Stimulated activated CD4-positive, alpha-beta T cell treated with anti-CD3 and anti-CD28 coated beads, Interleukin-15, amount 100 ng/mL, for 48 hours (primary cell): ENCODE measurements around the gene CDC42SE1.
"Not testable (repeated sequence)": the region's sequence is repeated elsewhere in the genome, so short reads cannot be mapped to it uniquely, and the experiment has no call there.

ENCODE experiments used
- DNase-seq, 2 donors: peaks; one replicate each; pipeline ENCODE4 v3.0.0-alpha.2; 2020; ENCODE audit warnings: low read depth in 2 of 2

CDC42SE1 gene, protein sequence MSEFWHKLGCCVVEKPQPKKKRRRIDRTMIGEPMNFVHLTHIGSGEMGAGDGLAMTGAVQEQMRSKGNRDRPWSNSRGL

GRCh38 chr1:151059109-151060006 is at the start of gene CDC42SE1:
Gene CDC42SE1, minus strand, starts transcription at chr1:151059622. Its CDS starts 3,892 bp downstream, at chr1:151055730.
- DNase-seq: peak; percentile 76 to 84

DNA sequence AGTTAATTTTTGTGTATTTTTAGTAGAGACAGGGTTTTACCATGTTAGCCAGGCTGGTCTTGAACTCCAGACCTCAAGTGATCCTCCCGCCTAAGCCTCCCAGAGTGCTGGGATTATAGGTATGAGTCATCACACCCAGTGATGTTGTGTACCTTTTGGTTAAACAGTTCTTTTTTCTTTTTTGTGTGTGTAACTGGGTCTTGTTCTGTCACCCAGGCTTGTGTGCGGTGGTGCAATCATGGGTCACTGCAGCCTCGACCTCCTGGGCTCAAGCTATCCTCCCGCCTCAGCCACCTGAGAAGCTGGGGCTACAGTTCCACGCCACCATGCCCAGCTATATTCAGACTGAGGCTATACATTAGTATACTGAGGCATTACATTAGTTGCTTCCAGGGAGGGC is 48.9 kb upstream of the CDC42SE1 start:
- DNase-seq: no peak

DNA sequence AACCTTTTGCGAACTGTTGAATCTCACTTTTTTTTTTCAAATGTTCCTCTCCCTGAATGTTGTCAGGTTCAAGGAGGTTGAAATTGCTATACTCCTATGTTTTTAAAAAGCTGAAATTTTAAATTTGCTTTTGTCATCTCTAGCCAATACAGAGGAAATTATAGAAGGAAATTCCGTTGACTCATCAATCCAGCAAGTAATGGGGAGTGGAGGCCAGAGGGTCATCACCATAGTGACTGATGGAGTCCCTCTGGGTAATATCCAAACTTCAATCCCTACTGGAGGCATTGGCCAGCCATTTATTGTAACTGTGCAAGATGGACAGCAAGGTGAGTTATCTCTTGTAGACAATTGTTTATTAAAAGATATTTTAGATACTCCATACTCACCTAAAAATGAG is 47.5 kb upstream of the CDC42SE1 start:
- no peak for DNase-seq

DNA sequence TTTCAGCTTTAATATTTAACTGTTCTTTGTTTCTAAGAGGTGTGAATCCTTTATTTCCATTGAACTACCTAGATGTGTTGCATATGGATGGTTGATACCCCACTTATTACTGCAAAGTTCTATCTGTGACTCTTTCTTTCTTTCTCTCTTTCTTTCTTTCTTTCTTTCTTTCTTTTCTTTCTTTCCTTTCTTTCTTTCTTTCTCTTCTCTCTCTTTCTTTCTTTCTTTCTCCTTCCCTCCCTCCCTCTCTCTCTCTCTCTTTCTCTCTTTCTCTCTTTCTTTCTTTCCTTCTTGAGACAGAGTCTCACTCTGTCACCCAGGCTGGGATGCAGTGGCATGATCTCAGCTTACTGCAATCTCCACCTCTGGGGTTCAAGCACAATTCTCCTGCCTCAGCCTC is 45.2 kb upstream of the CDC42SE1 start:
- DNase-seq: no peak

- DNase-seq: no peak
Observed at GRCh38 chr1:151098126-151098525, 38.7 kb upstream of the CDC42SE1 start.

GRCh38 chr1:151097426-151097825 is 38.0 kb upstream of the CDC42SE1 start:
- not testable (repeated sequence) for DNase-seq

GRCh38 chr1:151085953-151086559 is 26.6 kb upstream of the CDC42SE1 start:
- no peak for DNase-seq

DNA sequence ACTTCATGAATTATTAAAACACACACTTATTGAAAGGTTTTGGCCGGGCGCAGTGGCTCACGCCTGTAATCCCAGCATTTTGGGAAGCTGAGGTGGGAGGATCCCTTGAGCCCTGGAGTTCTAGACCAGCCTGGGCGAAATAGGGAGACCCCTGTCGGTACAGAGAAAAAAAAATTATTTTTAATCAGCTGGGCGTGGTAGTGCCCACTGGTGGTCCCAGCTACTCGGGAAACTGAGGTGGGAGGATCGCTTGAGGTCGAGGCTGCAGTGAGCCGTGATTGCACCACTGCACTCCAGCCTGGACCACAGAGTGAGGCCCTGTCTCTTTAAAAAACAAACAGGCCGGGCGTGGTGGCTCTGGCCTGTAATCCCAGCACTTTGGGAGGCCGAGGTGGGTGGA is 12.8 kb upstream of the CDC42SE1 start:
- DNase-seq: no peak

DNA sequence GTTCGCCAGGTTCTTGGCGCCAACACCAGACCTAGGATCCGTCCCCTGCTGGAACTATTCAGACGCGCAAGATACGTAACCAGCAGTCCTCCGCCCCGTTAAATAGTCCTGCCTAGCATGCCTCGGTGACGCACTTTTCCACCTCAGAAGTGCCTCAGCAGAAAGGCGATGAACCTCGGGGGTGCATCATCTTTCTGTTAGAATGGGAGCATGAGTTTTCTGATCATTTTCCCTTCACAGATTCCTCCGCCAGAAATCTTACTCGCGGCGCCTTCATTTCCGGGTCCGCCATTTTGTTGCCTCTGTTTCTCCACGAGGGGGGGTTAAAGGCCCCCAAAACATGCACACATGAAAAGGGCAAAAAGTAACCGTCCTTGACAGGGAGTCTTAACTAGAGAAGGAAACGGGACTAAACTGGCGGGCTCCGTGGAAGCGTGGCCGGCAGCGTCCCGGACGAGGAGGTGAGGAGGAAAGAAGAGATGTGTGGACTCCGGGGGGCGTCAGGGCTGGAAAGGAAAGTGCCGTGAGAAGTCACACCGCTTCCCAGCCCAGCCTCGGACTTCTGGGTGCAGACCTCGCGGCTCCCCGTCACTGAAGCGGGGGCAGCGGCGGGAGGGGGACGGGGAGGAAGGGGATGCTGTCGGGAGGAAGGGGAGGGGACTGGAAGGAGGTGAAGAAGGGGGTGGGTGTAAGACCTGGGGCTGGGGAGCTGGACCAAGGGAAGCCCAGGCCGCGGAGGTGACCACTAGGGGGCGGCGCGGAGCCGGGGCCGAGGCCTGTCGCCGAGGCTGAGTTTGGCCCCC is 11.3 kb upstream of the CDC42SE1 start, which contains the start of gene GABPB2:
Gene GABPB2 (plus strand): TSS at position 288 of the 803 bp plus-strand sequence. CDS start 17,429 bp downstream, outside the sequence.
- peak; percentile 82 to 87 for DNase-seq

GRCh38 chr1:151069103-151069486 is 9.7 kb upstream of the CDC42SE1 start:
- no peak for DNase-seq

DNA sequence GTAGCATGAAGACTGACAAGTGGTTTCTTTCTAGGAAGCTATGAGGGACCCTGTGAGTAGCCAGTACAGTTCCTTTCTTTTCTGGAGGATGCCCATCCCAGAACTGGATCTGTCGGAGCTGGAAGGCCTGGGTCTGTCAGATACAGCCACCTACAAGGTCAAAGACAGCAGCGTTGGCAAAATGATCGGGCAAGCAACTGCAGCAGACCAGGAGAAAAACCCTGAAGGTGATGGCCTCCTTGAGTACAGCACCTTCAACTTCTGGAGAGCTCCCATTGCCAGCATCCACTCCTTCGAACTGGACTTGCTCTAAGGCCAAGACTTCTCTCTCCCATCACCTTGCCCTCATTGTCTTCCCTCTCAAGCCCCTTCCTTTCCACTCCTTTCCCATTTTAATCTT is 7.8 kb upstream of the CDC42SE1 start:
- no peak for DNase-seq

- no peak for DNase-seq
Observed at GRCh38 chr1:151065089-151065645, 5.7 kb upstream of the CDC42SE1 start.

DNA sequence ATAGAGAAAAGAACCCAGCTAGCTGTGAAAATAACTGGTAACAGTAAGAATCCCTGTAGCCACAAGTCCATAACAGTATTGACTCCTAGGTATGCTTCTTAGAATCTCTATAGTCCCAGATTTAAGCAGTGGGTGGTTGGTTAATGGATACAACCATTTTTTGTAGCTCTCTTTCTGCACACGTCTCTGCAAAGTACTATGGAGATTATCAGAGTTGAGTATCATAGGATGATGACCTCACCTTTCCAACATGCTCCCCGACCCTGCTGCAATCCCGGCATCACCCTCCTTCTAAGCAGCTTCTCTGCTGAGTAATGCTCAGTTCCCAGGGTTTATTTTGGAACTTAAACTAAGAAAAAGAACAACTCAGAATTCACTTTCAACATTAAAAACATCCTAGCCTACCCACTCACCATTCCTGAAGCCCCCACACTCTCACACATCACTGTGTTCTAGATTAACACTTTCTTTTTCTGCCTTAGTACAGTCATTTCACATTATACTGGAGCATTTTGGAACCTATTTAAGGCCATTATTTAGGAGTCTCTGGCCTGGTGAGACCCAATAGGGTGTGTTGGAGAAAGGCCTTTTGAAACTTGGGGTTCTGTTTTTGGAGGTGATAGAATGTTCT is 3.4 kb upstream of the CDC42SE1 start:
- DNase-seq: no peak

DNA sequence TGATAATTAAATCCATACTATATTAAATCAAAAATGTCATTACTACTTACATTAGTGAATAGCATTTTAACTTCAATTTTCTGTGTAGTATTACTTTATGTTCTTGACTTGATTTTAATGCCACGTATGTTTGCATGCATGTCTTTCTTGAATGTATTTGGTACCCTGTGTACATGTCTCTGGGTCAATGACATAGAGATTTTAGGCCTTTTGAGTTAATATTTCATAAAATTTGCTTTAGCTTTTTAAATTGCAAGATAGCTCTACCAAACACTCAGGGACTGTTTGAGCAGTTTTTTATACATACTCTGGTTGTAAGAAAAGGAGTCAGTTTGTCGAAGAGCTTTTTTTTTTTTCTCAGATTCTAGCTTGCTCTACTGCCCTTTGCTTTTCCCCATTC is 2.3 kb upstream of the CDC42SE1 start:
- no peak for DNase-seq

DNA sequence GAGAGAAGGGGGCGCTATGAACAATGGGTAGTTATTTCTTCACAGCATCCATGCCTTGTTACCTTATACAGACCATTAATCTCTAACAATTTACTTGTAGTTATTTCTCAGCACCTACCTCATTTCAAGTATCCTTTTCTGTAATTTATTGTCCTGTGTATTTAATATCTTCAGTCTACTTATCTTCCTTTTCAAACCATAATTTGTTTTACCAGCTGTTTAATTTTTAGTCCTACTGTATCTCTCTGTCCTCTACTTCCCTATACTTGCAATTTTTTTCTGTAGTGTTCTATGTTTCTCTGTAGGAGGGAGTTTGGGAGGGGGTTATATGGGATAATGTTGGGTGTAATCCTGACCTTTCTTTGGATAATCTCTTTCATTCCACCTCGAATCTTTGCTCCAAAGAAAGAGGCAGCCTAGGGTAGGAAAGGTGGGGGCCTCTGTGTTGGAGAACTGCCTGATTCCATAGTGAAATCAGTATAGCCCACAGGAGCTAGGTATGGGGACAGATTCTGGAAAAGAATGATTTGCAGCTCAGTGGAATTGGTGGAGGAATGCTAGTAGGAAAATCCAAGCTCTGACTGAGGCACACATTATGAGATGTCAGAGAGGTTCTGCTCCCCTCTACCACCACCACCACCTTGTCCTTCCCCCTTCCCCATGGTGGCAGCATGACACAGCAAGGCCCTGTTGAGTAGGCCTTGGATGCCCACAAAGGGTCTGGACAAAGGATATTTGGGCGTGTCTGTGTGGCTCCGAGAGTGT is 1.4 kb upstream of the CDC42SE1 start:
- no peak for DNase-seq

DNA sequence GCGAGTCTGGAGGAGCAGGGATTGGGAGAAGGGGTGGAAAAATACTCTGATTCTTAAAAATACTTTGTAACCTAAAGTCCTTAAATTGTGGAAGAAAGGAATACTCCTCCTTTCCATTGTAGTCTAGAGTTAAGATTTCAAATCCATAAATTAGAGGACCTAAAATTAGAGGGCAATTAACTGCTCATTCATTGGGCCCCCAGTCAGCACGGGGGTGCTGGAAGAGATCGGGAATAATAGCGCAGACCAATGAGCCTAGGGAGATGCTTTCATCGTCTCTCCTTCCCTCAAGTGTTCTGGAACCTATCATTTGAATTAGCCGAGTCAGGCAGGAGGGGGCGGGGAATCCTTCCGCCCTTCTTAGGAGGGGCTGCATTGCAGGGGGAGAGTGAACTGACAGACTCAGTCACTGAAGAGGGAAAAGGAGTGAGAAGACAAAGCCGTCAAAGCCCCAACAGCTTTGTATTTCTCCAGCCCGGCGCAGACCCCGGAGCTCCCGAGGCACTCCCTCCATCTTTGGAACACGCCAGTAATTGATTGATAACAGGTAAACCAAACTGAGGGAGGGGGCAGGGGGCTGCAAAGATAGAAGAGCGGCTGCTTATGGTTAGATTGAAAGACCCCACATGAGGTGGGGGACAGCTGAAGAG is 710 bp upstream of the CDC42SE1 start, which contains the start of gene MLLT11:
Gene MLLT11 (plus strand): TSS at position 391 of the 650 bp plus-strand sequence. CDS start 6,828 bp downstream, outside the sequence.
- no peak for DNase-seq

DNA sequence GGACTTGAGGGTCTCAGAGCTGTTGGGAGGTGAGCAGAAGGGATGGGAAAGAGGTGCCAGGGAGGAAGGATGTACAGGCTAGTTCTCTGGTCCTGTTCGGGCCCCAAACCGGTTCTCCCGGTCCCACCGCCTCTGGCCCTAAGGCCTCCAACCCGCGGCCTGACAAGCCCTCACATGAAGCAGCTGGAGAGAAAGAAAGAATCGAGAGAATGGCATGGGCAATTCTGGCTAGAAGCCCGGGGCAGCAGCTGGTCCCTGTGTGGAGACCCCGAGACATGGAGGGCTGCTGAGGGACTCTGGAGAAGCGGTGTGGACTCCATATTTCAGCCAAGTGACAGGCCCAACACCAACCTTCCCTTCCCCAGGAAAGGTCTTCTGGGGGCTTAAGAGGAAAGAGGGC is 730 bp downstream of the CDC42SE1 start:
- no peak for DNase-seq

- no peak for DNase-seq
Observed at GRCh38 chr1:151056149-151056548, 3.3 kb downstream of the CDC42SE1 start.

DNA sequence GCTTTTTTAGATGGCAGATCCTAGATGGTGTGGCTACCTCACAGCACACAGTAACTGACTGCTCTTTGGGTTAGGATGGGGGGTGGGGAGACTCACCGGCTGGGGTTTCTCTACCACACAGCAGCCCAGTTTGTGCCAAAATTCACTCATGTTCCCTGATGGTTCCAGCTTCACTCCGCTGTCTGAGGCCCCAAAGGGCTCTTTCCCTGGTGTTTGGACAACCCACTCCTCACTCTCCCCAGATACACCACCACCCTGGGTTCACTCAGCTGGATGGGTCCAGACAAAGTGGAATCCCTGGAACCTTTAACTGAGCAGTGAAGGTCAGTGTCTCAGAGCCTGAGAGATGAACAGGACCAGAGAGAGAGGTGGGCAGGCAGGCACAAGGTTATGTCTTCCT is 3.8 kb downstream of the CDC42SE1 start:
- no peak for DNase-seq
